Stimulated activated CD8-positive, alpha-beta memory T cell treated with anti-CD3 and anti-CD28 coated beads, Interleukin-12 subunit alpha, Interleukin-12 subunit beta, amount 100 ng/mL, for 24 hours (primary cell): ENCODE results near the gene EPN2.

Experiments
- DNase-seq: peaks from one replicate; pipeline ENCODE4 v3.0.0-alpha.2; 2020; ENCODE audit errors: extremely low read depth

The EPN2 gene

DNA sequence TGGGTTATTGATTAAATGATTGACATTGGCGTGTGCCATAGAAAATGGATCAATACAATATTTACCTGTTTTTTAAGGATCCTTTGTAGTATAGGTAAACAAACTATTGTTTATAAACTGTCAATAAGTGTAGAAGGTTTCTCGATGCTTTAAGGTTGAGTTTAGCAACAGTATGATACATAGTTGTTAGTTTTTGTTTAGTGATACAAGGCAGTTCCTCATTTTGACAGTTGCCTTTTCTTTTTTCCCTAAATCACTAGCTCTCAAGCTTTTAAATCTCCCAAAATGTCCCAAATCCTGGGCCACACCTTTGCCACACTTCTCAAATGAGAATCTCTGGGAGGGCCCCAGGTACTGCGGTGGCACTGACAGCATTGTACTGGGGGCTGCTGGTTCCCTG is 57.3 kb downstream of the EPN2 start:
- DNase-seq: no peak

DNA sequence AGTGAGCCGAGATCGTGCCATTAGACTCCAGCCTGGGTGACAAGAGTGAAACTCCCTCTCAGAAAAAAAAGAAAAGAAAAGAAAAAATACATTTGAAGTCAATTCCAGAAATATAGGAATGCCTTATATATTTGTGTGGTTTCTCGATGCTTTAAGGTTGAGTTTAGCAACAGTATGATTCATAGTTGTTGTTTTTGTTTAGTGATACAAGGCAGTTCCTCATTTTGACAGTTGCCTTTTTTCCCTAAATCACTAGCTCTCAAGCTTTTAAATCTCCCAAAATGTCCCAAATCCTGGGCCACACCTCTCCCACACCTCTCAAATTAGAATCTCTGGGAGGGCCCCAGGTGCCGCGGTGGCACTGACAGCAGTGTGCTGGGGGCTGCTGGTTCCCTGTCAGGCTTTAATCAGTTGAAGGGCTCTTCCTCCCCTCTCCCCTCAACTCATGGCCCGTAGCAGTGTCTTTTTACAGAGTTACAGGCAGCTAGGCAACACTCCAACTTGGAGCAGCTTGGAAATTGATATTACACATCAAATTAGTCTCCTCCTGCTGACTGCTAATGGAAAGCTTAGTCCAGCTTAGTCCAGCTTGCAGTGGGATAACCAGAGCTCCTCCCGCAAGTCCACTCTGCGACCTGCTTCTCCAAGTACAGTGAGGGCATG is 58.4 kb downstream of the EPN2 start:
- no peak for DNase-seq

DNA sequence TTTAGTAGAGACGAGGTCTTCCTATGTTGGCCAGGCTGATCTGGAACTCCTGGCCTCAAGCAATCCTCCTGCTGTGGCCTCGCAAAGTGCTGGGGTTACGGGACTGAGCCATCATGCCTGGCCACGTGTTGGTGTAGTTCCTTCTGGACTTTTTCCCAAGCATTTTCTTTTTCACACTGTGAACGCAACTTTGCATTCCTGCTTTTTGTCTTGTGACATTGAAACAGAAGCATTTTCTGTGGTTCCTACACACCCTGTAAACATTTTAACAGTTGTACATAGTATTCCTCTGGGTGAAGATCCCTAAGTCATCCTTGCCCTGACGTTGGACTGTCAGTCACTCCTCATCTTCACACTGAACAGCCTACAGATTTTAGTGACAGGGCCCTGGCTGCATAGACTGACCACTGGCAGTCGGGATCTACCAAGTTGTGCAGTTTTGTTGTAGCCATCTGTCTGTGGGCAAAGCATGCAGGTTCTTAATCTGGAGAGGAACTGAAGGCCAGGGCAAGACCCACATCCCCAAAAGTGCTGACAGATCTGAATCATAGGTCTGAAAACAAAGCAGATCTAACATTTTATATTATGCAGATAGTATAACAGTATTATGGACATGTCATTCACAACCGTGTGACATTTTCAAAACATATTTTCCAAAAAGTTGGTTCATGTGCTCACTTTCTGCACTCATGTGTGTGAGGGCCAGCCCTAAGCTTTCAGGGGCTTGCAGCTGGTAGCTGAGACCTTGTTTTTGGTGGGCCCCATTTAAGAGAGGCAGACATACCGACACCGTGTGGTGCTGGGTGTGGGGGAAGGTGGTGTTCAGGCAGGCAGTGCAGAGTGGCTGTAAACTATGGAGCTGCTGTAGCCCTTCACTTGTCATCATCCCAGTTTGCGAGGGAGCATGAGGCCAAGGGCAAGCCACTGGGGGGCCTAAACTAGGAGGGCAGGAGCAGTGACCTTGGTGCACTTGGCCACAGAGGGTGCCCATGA is 59.9 kb downstream of the EPN2 start:
- no peak for DNase-seq

DNA sequence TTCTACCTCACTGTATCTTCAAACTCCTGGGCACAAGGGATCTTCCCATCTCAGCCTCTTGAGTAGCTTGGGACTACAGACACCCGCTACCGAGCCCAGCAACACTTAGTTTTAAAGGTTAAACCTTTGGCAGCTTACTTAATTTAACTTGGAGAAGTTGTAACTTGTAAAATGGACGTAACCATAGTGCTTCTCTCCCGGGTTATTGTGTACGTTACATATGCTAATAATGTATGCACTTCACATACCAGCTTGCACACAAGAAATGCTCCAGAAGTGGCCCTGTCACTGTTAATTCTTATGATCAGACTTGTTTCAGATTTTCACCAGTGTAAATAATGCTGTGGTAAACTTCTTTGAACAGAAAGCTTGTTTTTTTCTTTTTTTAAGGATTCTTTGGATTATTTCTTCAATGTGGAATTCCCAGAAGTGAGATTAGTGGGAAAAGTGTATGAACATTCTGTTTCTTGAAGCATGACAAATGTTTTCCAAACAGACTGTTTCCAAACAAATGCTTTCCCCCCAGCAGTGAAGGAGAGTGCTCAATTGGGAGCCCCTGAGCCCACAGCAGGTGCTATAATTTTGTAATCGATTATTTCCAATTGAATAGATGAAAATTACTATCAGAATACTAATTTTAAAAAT is 61.5 kb downstream of the EPN2 start:
- DNase-seq: no peak

DNA sequence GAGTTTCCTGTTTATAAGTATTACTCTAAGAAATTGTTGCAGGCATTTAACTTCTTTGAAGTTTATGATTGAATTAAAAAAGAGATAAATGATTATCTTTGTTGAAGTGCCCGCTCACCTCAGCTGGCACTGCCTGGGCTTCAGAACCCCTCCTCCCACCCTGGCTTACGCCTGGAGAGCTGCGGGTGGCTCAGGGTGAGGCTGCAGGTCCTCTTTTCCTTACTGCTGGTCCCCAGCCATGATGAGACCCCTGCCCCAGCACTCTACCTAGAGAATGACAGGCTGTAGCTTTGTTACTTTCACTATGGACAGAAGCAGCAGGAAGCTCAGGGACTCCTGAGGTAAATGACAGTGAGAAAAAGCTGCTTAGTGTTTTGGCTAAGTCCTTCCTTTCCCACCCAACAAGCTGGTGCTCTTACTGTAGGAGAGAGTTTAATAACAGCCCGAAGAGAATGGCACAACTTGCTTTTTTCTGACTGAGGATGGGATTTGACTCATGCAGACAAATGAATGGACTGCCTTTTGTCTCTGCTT is 62.1 kb downstream of the EPN2 start:
- no peak for DNase-seq

DNA sequence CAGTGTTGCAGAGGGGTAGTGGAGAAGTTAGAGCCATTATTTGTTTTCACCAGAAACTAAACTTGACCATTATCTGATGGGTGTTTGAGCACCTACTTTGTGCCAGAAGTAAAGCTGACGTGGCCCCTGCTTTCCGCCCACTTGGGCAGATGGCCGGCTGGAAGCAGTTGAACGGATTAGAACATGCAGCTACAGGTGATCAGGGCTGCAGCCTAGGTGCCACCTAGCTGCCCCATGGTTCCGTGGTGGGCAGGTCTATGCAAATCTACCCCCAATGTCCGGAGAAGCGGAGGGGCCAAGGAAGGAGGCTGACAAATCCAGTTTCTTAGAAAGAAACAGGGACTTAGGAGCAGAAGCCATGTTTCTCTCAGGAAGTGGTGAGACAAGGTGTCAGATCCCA is 62.7 kb downstream of the EPN2 start:
- no peak for DNase-seq

DNA sequence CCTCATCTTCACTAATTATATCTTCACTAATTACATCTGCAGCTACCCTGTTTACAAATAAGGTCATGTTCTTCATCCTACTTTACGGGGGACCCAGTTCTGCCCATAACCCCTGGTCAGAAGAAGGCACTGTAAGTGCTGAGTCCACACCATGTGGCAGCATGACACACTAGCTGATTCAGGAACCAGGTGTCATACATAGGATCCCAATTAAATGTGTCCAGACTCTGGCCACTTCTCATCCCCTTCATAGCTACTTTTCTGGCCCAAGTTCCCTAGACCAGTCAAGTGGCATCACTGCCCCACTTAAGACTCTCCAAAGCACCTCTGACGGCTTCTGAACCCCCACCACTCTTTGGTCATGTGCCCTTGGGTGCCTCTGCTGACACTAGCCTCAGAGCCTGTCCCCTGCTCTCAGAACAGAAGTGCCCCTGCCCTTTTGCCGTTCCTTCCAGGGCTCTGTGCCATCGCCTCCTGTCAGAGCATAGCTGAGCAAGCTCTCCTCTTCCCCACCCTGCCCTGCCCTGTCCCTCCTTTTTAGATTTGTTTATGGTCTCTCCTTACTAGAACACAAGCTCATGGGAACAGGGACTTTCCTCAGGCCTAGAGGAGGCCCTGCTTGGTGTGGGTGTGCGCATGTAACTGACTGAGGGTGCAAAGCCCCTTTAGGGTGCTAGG is 64.2 kb downstream of the EPN2 start:
- no peak for DNase-seq

DNA sequence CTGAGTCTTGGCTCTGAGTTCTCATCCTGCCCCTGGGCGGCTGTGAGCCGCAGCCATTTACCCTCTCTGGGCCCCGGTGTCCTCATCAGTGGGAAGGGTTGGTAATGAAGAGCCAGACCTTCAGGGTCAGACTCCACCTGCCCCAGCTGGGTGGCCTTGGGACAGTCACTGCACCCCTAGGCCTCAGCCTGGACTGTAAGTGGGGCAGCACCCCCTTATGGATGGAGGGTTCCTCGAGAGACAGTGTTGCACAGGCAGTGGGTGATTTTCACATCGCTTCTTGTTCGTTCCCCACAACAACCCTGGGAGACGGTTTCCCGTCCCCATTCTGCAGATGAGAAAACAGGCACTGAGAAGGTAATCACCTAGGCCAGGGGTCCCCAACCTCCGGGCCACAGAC is 64.8 kb downstream of the EPN2 start:
- no peak for DNase-seq

DNA sequence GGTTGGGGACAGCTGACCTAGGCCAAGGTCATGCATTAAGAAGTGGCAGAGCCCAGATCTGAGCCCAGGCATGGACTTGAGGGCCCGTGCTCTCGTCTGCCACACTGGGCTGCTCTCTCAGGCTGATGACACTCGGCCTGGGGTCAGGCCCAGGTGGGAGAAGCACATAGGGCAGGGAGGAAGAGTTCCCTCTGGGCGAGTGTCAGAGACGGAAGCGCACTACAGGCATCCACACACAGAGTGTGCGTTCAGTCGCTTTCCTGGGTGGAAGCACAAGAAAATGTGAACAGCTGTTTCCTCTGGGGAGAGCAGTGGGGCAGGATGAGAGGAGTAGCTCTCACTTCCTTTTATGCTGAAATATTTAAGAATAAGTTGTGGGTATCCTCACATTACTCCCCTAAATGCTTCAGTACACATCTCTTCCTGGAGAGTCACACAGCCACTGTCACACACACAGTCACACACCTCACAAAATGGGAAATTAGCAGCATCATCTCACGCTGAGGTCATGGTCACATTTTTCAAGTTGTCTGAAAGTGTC is 65.7 kb downstream of the EPN2 start:
- DNase-seq: no peak

DNA sequence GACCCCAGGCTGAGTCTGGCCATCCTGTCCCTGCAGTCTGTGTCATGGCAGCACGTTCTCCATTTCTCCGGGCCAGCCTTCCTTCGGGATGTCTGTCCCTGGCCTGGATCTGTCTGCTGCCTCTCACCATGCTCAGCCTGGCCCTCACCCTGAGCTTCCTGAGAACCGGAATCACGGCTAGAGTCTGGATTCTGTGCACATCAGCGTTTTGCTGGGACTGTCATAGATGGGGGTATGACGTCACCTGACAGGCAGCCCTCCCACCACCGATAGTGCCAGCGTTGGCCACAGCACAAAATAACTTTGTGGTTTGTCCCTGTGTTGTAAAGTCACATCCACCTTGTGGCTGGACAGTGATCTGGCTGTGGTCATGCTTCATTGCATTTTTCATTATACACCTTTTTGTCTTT is 66.2 kb downstream of the EPN2 start:
- no peak for DNase-seq

DNA sequence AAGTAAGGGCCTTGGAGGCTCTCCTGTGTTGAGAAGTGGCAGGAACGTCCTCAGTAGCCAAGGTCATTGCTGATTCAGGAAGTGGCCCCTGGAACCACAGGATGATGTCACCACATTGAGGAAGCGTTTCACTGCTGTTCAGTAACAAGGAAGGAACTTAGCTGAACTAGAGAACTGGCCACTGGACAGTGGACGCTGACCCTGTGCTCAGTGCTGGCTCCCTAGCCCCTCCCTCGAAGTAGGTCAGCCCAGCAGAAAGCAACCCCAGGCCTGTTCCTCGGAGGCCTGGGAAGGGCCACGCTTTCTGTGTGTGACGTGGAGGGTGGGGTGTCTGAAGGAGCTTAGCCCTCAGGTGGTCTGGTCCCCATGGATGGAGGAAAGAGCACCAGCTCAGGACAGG is 67.0 kb downstream of the EPN2 start:
- no peak for DNase-seq

DNA sequence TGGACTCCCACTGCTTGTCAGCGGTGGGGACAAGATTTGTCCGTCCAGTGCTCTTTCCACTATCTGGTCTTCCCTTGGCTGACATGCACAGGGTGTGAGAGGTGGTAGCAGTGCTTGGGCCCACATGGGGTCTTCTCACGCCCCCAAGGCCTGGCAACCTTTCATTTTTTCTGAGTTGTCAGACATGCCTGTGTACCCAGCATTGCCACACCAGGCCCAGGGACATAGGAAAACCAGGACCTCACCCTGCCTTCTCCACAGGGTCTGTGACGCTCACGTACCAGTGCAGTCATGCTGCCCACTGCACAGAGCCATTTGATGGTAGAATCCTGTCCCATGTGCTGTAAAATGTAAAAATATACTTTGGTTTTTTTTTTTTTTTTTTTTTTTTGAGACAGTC is 67.6 kb downstream of the EPN2 start:
- DNase-seq: no peak

DNA sequence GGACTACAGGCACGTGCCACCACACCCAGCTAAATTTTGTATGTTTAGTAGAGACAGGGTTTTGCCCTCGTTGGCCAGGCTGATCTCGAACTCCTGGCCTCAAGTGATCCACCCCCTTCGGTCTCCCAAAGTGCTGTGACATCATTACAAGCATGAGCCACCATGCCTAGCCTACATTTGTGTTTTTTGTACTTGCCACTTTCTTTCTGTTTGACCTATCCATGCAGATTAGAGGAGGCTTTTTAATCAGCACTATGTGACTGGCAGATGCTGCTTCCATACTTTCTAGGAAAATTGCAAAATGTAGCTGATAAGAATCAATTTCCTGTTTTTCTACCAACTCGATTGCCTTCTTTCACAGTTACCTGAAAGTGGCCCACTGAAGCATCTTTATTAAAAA is 68.1 kb downstream of the EPN2 start:
- DNase-seq: no peak

DNA sequence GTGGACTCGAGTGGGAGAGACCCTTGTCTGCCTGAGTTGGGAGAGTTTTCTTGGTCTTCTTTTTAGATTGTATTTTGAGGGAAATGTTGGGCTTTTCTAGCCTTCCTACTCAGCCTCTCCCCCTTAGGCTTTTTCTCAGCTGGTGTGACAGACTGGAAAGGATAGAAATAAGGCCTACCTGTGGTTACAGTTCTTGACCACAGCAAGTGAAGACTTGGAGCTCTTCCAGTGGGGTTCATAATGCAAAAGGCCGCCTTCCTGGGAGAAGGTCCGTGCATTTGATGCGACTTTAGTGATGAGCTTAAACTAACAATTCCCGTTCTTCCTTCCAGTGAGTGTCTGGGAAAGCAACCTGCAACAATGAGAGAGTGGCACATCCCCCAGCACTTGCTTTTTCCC is 68.6 kb downstream of the EPN2 start:
- no peak for DNase-seq

DNA sequence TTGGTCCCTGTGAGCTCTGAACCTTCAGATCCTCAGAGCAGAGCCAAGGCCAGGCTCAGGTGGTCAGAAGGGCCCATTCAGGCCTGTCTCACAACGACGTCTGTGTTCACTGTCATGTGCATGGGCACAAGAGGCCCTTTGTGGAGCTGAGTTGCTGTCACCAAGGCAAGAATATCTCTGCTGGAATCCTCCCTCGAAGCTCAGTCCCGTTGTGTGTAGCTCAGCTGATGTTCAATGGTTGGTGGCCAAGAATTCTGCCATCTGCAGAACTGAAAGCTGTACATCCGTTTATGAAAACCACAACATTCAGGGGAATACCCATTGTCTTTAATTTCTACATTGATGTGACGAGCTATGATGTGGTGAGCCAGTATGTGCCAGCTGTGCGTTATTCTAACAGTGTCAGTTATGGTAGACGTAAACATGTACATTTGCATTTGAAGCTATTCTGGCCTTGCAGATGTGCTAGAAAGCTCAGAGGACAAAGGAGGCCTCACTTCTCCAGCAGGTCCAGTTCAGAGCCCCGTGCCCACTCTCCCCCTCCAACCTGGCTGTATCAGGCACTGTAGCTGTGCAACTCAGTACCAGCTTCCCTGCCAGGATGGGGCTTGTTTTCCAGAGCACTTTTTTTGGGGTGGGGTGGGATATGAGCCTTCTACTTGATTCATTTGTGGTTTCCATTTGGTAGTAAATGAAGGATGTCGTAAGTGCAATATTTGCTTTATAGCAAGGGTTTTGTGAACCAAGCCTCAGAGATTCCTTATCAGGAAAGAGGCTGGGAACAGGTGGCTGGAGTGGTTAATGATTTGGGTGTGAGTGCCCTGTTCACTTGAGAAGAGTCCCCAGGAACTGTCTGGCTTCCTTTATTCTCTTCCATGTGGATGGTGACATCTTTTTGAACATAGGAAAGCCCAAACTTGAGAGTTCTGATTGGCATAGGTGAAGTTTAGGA is 69.3 kb downstream of the EPN2 start:
- no peak for DNase-seq

DNA sequence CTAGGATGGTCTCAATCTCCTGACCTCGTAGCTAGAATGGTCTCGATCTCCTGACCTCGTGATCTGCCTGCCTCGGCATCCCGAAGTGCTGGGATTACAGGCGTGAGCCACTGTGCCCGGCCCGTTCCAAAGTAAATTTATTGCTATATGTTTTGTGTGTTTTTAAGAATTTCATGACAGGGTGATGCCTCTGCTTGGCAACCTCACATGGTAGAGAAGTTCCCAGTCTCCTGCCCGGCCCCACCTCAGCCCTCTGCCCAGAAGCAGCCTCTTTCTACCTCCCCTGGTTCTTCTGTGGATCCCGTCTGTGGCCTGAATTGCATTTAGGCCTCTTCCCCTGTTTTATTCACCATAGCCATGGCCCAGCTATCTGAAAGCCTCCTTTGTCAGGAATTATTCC is 70.4 kb downstream of the EPN2 start:
- DNase-seq: no peak

DNA sequence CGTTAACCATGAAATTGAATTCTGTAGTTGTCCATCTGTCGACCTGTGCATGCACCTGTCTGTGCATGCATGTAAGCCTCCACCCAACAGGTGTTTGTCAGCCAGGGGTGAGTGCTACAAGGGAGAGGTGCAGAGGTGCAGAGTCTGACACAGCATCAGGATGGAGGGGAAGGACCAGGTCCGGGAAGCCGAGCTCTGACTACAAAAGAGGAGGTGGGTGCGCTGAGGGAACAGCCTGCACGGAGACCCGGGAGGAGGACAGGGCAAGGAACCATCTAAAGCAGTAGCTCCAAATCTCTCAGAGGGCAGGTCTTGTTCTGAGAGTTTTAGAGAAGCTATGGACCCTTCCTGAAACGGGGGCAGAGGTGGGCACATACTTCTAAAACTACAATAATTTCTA is 71.2 kb downstream of the EPN2 start:
- no peak for DNase-seq

DNA sequence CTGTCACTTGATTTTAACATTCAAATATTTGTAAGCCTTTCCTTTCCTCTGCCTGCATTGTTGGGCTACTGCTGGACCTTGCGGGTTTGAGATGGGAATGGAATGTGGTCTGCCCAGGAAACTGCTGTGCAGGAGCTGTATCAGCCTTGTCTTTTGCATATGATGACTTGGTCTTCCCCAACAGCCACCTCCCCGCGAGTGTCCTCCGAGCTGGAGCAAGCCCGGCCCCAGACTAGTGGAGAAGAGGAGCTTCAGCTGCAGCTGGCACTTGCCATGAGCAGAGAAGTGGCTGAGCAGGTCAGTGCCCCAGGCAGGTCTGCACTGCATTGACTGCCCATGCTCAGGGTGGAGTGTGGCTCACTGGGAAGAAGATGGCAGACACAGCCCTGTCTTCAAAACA is 72.5 kb downstream of the EPN2 start:
- DNase-seq: no peak

DNA sequence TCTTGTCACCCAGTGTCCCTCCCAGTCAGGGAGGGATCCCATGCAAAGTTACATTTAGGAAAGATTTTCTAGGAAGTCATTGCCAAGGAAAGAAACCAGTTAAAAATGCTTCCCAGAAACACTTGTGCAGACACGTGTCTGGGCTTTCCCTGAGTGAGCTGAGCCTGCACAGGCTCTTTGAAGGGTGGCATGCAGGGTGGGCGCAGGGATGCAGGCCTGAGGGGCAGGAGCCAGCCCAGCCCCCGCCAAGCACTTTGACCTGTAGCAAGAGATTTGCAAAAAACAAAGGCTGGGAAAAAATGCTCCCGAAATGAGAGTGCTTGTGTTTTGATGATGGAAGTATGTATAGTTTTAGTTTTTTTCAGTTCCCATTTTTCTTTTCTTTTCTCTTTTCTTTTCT is 73.0 kb downstream of the EPN2 start:
- no peak for DNase-seq

DNA sequence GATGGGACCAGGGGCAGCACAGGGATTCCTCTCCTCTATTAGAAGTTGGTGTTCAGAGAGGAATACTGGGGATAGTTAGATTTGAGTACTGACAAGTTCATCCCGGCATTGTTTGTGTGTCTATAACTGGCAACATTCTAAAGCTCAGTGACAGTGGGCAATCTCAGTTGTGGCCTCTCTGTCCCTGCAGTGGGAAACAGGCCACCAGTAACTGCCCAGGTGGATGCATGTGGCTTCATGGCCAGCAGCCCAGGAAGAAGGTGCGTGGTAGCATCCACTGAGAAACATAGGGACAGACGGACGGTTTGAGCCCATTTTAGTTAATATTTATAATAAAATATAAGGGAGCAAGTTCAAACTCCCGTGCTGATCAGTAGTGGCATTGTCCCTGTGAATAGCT is 73.8 kb downstream of the EPN2 start:
- DNase-seq: no peak
